NK-92 (cell line): Measurements from ENCODE around the gene CRMP1.
"Not testable (repeated sequence)": the region's sequence is repeated elsewhere in the genome, so short reads cannot be mapped to it uniquely, and the experiment has no call there.

Experiments used
- DNase-seq: peaks from one replicate; lab custom pipeline; 2025; ENCODE audit not compliant: unreplicated experiment; lab: John Stamatoyannopoulos, UW

The CRMP1 gene

DNA sequence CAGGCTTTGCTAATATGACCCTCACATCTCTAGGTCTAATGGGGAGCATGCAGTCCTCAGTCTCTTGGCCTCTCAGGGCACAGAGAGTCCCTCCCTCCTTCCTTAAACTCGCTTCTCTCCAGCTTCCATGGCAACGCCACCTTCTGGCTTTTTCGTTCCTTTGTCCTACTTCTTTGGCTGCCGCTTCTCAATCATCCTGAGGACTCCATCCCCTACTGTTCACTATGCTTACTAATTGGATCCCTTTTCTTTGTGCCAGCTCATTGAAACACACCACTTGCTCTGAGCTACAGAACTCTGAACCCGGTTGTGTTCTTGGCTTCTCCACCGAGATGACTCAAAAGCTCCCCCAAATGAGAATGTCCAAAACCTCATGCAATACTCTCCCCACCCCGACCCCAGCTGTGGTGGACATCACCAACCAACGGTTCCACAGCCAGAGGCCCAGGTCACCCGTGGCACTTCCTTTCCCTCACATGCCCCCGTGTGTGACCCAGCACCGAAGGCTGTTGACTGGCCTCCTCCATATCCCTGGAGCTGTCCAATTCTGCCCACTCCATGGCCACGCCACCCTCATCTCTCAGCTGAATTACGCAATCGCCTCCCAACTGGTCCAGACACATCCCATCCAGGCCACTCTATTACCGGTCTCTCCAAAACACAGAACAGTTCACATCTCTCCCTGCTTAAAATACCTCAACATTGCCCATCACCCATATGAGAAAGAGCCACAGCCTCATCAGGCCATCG is 34.7 kb downstream of the CRMP1 start:
- no peak for DNase-seq

DNA sequence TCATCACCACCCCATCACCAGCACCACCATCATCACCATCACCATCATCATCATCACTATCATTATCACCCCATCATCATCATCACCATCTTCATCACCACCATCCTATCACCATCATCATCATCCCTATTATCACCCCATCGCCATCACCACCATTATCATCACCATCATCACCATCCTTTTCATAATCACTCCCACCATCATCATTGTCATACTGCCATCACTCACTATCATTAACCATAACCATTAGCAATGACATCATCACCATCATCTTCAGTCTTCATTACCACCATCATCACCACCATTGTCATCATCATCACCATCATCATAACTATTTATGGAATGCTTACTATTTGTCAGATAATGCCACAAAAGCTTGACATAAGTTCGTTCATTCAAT is 35.7 kb downstream of the CRMP1 start:
- no peak for DNase-seq

DNA sequence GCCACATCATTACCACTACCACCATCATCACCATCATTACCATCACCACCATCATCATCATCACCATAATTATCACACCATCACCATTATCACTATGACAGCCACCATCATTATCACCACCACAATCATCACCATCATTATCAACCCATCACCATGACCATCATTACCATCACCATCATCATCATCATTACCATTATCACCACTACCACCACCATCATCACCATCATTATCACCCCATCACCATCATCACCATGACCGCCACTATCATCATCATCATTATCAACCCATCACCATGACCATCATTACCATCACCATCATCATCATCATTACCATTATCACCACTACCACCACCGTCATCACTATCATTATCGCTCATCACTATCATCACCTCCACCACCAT is 36.5 kb downstream of the CRMP1 start:
- not testable (repeated sequence) for DNase-seq

DNA sequence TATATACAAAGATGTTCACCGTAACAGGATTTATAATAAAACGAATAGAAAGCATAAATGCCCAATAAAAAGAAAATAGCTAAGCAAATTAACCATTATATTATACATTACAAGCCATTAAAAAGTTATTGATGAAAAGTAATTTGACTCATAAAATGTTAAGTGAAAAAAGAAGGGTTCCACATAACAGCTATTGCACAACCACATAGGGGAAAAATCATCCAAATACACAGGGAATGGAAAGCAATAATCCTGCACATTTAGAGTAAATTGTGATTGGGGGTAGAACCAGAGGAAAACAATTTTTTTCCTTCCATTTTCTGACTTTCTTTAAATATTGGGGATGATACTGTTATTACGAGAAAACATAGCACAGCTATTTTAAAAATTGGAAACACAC is 38.0 kb downstream of the CRMP1 start:
- DNase-seq, result no peak

DNA sequence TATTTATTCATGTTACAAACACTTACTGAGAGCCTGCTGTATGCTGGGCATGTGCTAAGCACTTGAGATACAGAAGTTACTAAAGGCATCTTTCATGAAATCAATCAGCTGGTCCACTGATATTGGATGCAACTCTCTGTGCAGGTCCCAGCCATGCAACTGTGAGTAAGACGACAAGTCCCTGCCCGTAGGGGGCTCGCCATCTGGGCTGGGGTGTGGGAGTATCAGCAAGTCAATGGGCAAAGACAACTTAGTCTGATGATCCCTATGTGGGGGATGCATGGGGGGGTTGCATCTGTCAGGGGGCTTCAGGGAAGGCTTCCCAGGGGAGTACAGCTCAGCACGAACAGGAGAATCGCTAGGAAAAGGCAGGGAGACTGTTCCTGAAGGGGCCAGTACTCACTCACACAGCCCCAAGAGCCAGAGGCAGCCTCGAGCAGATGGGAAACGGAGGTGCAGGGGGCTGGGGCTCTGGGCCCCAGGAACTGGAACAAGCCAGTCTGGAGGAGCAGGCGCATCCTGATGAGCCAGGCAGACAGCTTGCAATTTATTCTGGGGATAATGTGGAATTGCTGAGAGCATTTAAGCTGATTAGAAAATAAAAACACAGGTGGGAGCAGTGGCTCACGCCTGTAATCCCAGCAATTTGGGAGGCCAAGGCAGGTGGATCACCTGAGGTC is 40.2 kb downstream of the CRMP1 start:
- DNase-seq, result no peak

DNA sequence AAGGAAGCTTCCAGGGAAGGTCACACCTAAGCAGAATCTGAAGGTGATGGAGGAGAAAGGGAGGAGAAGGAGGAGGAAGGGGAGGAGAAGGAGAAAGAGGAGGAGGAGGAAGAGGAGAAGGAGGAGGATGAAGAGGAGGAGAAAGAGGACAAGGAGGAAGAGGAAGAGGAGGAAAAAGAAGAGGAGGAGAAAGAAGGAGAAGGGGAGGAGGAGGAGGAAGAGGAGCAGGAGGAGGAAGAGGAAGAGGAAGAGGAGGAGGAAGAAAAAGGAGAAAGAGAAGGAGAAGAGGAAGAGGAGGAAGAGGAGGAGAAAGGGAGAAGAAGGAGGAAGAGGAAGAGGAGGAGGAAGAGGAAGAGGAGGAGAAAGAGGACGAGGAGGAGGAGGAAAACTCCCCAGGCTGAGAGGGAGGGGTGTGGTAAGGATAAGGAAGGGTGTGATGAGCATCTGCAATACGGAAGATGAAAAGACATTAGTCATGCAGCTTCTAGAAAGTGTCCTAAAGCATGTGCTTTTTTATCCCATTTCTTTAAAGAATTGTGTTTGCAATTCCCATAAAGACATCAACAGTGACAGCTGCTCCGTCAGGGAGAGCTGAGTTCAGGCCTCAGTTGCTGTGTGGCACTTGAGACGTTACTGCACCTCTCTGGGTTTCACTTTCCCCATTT is 41.1 kb downstream of the CRMP1 start:
- no peak for DNase-seq

DNA sequence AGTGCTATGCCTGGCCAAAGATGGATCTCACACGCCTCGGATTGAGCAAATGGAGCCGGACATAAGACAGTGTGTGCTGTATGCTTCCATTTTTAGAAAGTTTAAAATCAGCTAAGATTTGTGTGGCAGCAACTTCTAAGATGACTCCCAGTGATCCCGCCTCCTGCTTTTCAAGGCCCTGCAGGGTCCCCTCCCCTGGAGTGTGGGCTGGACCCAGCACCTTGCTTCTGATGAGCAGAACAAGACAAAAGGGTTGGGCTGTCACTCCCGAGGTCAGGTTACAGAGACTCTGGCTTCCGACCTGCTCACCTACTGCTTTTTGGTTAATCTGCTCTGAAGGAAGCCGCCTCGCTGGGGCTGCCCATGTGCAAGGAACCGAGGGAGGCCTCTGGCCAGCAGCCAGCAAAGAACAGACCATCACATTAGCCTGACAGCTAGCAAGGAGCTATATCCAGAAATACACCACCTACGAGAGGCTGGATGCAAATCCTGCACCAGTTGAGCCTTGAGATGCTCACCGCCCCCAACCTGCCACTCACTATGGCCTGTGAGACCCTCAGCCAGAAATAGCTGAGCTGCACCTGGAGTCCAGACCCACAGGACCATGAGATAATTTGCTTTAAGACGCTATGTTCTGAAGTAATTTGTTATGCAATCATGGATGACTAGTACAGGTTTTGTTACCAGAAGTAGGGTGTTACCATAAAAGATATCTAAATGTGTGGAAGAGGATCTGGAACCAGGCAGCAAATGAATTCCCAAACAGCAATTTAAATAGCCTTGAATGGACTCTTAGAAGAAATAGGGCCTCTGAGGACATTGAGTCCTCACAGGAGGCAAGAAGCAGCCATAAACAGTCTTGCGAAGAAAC is 47.6 kb downstream of the CRMP1 start:
- DNase-seq, result no peak

DNA sequence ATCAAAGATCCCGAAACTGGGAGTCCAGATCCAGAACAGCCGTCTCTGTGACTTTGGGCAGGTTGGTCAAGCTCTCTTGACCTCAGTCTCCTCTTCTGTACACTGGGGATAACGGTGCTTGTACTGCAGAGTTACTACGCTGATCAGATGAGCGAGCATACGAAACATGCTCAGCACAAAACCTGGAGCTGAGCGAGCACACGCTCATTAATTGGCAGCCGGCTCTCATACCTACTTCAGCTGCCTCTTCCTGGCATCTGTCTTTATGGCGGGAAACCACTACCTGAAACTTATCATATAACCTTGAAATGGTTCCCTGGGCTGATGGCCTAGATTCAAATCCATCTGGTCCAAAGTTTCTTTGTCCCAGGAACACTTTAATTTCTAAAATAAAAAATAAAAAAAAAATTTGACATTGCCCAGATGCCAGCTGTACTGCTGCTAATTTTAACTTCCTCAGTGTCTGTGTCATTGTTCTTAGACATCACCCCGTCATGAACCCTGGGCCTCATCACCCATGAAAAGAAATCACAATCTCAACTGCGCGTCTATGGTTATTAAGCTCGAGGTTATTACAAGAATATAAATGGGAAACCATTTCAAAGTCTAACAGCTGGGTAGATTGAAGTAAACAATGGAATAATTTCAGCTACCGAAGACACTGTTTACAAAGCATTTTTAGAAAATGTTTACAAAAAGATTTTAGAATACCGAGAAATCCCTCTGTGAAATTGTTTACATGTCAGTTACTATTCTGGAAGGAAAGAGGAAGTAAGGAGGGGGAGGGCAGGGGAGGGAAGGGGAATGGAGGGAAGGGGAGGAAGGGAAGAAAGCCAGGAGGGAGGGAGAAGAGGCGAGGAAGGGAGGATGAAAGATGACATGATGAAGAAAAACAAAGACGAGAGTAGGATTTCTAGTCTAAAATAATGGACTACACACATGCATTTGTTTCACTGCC is 49.0 kb downstream of the CRMP1 start:
- no peak for DNase-seq

DNA sequence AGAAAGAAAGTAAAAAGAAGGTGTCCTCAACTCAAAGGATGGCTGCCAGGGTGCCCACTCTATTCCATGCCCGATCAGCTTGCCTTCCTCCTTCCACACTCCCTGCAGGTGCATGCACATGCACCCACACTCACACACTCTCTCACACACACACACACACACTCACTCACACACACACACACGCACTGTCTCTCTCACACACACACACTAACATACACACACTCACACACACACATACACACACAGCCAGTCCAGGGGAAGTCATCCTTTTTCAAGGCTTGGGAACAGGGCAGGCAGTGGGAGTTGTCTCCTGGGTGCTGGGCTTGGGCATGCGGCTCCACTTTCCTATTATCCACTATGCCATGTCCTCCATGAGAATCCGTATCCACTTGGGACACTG is 50.4 kb downstream of the CRMP1 start:
- DNase-seq, result no peak

DNA sequence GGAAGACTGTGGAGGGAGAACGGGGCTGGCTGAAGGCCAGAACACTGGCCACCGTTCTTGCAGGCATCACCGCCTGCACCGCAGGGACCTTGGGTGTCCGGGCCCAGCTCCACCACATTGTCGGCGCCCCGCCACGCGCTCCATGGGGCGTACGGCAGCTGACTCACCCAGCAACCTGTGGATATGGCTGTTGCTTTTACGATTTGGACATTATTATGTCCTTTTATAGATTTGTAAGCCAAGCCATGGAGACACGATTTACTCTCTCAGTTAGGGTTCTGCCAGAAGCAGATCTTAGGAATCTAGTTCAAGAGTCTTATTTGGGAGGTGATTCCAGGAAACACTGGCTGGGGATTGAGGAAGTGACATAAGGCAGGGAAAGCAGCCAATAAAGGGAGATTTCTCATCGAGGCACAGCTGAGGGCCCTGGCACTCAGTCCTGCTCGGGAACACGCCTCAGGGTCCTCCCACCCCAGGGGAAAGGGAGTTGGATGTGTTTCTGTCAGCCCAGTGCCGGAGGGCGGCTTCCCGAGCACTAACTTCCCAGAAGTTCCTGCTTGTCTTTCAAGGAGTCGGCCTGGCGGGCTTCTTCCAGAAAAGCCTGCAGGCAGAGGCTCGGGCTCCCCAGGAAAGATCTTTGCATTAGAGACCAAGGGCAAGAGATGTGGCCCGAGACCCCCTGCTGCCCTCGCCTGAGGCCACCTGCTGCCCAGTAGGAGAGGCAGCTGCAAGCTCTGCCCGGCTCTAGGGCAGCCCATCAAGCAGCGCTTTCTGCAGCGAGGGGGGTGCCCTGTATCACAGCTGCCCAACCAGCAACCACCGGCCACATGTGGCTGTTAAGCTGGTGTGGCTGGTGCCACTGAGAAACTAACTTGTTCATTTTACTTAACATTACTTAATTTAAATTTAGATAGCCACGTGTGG is 52.9 kb downstream of the CRMP1 start:
- no peak for DNase-seq

DNA sequence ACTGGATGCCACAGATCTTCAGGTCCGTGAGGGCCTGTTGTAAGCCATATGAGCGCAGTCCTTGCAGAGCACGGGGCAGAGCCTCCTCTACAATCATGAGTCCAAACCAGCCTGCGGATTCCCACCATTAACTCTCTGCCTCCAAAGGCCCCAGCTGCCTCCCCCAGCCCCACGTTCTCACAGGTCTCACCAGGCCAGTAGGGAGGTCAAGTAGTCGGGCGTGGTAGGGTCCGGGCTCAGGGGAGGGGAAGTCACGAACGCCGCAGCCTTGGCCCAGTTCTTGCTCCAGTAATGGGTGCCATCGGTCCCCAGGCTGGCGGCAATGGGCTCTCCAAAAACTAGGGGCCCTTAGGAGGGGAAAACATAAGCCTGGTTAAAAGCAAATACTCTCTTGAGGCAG is 53.6 kb downstream of the CRMP1 start:
- DNase-seq, result no peak

DNA sequence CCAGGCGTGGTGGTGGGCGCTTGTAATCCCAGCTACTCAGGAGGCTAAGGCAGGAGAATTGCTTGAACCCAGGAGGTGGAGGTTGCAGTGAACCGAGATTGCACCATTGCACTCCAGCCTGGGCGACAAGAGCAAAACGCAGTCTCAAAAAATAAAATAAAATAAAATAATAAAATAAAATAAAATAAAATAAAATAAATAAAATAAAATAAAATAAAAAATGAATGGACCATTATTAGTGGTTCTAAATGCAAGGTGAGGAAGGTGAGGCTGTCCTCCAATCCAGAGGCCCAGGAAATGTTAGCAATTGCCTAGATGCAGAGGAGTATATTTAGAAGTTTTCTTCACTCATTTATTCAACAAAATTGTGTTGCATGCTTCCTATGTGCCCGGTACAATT is 55.4 kb downstream of the CRMP1 start:
- not testable (repeated sequence) for DNase-seq

DNA sequence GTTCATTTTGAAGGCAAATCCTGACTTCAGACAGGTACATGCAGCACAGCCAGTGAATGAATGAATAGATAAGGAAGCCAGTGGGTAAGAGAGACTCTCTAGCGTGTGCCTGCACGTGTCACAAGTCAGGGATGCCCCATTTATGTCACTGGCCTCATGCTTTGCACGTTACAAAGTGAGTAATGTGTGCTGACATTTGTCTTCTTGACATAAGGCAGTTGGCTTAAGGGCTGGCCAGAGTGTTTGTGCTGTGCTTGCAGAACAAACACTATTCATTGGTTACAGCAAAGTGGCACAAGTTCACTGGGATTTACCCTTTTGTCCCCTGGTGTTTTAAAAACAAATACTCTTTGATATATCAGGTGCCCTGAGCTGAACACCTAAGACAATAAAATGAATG is 55.9 kb downstream of the CRMP1 start:
- DNase-seq, result no peak

DNA sequence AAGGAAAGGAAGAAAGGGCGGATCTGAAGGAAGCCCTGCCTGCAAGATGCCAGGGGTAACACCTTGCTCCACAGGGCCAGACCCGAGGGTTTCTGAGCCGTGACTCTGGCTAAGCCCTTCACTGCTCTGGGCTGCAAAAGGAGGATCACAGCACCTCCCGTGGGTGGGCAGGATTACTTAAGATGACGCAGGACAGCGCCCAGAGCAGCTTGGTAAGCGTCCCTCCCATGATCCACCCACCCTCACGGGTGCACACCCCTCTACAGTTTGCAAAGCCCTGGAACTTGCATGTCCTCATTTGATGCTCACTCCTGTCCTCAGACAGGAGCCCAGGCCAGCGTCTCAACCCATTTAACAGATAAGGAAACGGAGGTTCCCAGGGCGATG is 64.9 kb downstream of the CRMP1 start:
- DNase-seq, result no peak

DNA sequence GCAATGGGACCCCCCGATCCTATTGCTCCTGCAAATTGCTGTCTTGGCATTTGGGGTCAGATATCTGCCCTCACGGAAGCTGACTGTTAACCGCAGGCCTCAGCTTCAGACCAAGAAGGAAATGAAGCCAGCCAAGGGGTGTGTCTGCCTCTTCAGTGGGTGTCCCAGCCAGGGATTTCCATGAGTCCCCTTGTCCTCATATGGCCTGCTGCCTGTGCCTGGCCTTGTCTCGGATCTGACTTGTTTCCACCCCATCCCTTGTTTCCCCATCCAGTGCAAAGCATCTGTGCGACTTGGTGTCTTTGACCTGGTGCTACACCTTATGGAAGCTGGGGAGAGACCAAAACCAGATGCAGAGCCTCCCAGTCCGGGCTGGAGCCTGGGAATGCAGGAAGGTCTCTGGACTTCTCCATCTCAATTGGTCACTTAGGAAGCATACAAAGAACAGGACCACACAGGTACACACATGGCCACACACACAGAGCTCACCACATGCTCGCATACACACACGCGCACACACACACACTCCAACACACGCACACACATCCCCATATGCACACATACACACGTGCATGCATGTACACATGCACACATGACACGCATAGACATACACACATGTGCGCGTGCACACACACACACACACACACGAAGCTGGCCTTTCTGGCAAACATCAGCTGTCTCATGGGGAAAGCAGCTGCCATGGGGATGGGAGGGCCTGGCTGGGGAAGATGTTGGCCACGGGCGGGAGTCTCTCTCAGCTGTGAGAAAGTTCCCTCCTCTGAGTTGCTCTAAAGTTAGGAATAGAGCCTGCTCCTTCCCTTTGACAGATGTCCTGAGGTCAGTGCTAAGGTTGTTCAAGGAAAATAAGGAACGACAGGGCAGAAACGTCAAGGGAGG is 65.5 kb downstream of the CRMP1 start:
- DNase-seq, result no peak

DNA sequence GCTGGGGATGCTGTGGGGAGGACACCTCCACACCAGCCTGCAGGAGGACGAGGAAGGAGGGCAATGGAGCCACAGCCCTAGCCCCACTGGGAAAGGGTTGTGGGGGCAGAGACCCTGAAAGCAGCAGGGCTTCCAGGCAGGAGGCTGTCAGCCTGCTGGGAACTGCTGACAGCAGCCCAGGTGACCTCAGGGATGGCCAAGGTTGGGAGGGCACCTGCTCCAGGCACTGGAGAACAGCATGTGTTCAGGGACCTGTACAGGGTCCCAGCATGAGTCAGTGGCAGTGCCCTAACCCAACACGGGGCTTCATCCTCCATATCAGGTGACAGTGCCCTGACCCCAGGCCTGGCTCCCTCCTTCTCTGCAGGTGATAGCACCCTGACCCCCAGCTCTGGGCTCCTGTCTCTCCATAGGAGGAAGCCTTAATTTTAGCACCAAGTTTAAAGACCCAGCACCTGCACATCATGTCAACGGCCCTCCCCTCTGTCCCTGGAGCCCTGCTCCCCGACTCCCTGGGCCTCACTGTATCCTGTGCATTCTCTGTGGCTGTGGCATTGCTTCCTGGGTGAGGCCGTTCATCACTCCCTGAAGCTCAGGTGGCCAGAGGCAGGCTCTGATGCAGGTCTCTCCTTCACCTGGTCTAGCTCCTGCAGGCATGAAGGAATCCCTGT is 66.3 kb downstream of the CRMP1 start:
- DNase-seq, result no peak

DNA sequence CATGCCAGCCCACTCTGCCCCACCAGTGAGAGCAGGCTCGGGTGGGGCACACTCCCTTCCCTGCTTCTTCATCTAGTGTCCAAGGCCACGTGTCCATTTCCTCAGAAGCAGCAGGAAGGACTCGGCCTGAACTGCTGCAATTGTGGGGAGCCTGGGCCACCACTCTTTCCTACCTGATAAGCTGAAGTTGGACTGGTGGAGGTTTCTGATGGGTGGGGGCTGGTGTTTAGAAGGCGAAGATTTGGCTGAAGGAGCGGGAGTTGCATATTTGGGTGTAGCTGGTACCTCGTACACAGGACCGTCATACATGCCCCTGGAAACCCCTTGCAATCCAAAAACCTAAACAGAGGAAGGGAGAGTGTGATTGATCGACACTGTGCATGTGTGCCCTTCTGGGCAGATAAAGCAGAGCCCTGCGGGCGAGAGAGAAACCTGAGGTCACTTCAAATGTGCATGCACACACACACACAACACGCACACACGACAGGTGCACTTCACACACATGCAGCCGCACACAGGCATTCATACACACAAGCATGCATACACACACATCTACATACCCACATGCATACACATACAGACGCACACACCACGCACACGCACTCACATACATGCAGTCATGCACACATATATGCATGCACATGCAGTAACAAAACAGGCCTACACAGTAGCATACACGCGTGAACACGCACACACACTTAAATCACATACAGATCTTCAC is 67.4 kb downstream of the CRMP1 start:
- no peak for DNase-seq
